C4-2B (cell line): Measurements from ENCODE around the gene ADD3.
"Not testable (repeated sequence)": the region's sequence is repeated elsewhere in the genome, so short reads cannot be mapped to it uniquely, and the experiment has no call there.

Experiments
- CTCF ChIP-seq: fragments of 450-650 bp; conservative IDR thresholded peaks from 2 replicates; pipeline ENCODE4 v1.5.1; 2017; ENCODE audit warnings: mild to moderate bottlenecking
- ZFX ChIP-seq: fragments of 450-650 bp; IDR thresholded peaks from 2 replicates; pipeline ENCODE4 v1.6.1; 2017

- TF ChIP-seq CTCF, ZFX: not testable (repeated sequence)
Measured at GRCh38 chr10:109985768-109986167, 22.0 kb upstream of the ADD3 start.
